Hepatic stellate cell (primary cell): ENCODE results near the gene CHERP.
A peak's percentile ranks its signal among the peaks of the same experiment; 100 is the strongest.

ENCODE experiments used
- DNase-seq: peaks from one replicate; pipeline ENCODE4 v3.0.0; 2011; ENCODE audit warnings: low spot score

The CHERP gene

GRCh38 chr19:16542045-16542909 lies at the start of gene CHERP:
TSS of gene CHERP (minus strand) at chr19:16542437. CDS start at chr19:16542378, 59 bp downstream.
- peak; percentile 94 for DNase-seq

GRCh38 chr19:16590876-16591802 lies 48.9 kb upstream of the CHERP start:
- DNase-seq = no peak

- DNase-seq = no peak
Observed at GRCh38 chr19:16589917-16590316, 47.7 kb upstream of the CHERP start.

DNA sequence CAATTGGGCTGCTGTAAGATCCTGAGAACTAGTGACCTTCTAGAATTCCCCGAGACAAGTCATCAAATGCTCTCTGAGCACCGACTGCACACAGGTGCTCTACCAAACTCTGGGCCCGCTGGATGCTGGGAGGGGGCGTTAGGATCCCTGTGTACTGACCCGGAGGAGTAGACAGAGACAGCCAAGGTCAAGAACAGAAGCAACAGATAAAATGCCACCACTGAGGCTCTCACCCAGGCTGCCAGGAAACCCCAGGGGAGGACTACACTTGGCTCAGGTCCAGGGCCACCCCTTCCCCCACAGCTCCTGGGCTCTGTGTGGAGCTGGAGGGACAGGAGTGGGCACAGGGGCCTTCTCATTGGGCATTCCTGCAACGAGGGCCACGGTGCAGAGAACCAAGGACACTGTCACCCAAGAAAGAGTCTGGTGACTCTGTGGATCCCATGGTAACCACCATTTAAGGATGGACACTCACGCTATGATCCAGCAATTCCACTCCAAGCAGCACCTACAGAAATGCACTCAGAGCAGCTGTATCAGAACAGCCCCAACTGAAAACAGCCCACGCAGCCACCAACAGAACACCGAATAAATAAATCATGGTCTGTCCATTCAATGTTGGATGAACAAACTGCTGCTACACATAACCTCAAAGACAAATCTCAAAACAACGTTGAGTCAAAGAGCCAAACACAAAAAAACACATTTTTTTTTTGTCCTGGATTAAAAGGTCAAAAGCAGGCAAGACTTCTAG lies 46.8 kb upstream of the CHERP start:
- no peak for DNase-seq

GRCh38 chr19:16587833-16588823 lies 45.9 kb upstream of the CHERP start:
- DNase-seq = peak; percentile 34

GRCh38 chr19:16586991-16587832 lies 45.0 kb upstream of the CHERP start:
- no peak for DNase-seq

DNA sequence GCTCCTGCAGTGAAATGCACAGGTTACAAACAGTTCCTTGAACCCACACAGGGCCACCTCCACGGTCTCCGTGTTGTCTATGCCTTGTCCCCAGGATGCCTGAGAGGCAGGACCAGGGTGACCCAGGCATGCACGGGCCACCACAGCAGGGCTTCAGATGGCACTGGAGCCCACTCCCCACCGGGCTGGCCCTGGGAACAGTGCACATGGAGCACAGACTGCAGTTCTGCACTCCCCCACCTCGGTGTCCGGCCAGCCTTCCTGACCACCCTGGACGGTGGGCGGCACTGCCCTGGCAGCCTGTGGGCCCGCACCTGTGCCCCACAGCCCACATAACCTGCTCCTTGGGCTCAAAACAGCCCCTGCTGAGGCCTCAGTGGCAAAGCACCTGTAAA lies 44.2 kb upstream of the CHERP start:
- no peak for DNase-seq

DNA sequence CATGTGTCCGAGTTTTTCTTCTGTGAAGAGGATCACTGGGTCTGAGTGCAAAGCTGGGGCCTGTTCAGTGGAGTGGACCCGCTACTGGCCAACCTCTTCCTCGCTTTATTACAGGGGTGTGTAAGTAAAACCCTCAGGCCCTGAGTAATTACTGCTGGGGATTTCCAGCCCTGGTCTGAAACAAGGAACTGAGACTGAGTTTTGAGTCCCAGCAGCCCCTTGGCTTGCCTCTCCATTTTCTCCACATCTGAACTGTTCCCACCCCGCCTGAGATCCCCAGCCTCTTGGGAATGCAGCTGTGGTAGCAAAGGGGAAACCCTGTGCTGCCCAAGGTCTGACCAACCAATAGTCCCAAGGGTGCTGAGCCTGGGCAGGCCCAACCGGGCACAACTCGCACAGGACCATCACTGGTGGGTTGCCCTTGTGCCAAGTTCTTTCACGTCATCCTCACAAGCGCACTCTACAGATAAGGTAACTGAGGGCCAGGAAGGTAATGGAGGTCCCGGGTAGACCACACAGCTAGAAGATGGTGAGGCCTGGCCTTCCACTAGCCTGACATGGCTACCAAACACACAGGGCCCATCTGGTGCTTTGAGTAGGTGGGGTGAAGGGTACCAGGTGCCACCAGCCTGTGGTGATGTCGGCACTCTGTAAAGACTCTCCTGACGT lies 43.7 kb upstream of the CHERP start:
- DNase-seq = no peak

- DNase-seq = no peak
Observed at GRCh38 chr19:16585094-16585801, 43.0 kb upstream of the CHERP start.

DNA sequence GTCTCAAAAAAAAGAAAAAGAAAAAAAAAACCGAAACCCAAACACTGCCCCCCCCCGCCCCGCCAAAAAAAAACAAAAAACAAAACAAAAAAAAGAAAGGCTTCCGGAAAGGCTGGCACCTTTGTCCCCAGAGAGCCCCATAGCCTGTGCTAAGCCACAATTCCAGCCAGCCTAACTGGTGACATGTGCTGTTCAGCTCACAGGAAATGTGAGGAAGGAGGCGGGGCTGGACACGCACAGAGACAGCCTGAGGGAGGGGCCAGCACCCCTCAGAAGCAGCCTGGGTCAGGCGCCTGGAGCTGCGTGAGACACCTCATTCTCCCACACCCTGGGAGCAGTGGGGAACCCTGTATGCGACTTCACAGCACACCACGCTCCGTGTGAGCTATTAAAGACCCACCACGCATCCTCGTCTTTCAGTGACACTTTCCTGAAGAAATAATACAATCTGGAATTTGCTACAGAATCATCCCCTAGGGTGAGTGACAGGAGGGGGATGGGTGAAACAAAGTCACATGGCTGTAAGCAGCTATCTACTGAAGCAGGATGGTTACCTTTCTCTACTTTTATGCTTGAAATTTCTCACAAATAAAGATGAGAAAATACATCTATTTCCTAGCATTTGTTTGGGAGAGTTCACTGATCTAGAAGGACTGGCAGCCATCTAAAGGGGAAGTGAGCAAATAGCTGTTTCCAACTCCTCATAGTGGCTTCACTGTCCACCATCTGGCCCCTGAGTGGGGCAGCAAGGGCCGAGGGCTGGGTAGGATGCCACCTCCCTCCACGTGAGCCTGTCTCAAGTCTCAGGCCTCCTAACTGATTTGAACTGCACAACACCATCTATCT lies 42.2 kb upstream of the CHERP start:
- DNase-seq = peak; percentile 77

DNA sequence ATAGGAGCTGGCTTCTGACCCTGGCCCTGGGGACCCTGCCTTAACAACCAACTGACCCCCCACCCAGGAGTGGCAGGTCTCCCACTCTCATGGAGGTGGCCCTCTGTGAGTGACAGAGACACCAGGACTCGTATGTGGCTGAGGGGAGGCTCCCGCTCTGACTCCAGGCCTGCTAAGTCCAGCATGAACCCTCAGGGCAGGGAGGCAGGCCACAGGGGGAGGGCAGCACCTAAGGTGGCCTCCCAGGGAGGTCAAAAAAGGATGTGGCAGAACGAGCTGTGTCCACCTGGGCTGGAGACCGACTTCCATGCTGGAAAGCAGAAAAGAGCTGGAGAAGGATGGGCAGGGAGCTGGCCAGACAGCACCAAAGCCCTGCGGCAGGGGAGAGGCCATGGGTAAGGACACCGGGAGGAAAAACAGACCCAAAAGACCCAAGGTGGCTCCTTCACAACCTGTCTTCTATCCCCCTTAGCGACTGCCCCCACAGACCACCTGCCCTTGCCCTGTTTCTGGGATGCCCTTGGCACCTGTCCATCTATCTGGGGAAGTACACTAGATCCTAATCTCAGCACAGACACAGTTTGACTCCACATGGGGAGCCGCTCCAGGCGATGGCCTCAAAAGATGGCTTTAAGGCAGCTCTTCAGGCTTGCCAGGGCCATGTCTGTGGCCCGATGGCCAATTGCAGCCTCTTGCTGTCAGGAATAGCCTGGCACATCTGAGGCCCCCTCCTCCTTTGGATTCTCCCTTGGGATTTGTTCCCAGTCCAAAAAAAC lies 40.4 kb upstream of the CHERP start:
- DNase-seq = no peak

DNA sequence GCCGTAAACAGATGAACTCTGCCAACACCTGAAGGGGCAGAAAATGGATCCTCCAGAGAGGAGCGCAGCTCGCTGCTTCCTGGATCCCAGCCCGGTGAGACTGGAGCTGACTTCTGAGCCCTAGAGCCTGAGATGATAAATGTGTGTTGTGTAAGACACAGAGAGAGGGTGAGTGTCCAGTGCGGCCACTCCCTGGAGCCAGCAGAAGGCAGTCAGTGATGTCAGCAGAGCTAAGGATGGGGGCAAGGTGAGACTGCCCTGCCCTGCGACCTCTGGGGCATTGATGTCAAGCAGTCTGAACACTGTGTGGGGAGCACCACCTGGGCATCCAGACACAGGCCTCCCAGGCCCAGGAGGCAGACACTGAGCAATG lies 39.7 kb upstream of the CHERP start:
- no peak for DNase-seq

DNA sequence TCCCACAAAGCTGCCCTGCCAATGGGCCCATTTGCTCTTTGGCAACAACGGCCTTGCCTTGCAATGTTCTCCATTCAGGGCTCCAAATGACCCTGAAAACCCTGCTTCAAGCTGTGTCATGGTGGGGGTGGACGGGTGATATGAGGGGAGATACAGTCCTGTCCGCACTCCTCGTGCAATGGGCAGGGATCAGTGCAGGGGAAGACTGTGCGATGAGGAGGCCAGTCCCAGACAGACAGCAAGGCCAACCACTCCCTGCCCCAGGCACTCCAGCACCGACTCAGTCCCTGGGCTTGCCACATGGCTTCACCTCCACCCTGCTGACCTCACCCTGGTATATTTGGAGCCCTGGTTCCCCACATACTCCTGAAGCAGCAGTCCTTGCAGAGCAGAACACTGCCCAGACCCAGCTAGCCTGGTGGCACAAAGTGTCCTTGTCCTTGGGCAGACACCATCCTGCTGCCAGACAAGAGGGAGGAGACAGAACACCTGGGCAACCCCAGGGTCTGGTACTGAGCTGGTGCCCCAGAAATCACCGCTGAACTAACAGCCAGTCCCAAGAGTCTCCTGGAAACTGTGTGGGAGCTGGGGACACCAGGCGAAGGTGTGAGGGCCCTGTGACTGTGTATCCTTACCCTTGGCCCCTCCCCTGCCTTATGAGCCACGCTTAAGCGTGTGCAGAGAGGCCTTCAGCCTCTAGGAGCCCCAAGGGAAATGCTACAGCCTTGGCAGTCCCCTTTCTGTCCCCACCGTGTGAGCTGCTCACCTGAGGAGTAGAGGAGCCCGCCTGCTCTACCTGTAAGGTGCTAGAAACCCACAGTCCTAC lies 39.1 kb upstream of the CHERP start:
- DNase-seq = no peak

- DNase-seq = no peak
Observed at GRCh38 chr19:16579381-16579780, 37.1 kb upstream of the CHERP start.

DNA sequence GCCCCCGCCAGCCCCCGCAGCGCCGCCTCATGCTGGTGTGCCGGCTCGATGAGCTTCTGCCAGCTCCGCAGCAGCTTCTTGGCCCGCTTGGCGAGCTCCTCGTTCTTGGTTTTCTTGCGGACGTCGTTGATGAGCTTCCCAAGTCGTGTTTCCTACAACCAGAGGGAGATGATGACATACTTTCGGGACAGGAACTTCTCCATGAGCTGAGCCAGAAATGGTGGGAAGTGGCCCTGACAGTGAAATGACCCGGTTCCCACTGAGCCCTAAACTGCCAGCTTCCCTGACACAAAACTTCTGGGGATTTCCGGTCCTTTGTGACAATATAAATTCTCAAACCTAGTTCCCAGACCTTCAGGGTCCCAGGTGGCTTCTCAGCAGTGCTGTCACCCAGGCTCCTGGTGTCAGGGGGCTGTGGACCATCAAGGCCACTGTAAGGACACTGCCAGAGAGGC lies 35.3 kb upstream of the CHERP start:
- no peak for DNase-seq
